ENCODE measurements around the gene DLGAP5. TPM values are rescaled to one million over a fixed set of nuclear protein-coding genes. Genes with fewer than 3 reads are reported as not detected.

Gene DLGAP5, protein sequence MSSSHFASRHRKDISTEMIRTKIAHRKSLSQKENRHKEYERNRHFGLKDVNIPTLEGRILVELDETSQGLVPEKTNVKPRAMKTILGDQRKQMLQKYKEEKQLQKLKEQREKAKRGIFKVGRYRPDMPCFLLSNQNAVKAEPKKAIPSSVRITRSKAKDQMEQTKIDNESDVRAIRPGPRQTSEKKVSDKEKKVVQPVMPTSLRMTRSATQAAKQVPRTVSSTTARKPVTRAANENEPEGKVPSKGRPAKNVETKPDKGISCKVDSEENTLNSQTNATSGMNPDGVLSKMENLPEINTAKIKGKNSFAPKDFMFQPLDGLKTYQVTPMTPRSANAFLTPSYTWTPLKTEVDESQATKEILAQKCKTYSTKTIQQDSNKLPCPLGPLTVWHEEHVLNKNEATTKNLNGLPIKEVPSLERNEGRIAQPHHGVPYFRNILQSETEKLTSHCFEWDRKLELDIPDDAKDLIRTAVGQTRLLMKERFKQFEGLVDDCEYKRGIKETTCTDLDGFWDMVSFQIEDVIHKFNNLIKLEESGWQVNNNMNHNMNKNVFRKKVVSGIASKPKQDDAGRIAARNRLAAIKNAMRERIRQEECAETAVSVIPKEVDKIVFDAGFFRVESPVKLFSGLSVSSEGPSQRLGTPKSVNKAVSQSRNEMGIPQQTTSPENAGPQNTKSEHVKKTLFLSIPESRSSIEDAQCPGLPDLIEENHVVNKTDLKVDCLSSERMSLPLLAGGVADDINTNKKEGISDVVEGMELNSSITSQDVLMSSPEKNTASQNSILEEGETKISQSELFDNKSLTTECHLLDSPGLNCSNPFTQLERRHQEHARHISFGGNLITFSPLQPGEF
- total RNA-seq (2014; rRNA removed; shearing (Covaris generic)), result 60.1 and 74.7 TPM in 2 replicates

DNA sequence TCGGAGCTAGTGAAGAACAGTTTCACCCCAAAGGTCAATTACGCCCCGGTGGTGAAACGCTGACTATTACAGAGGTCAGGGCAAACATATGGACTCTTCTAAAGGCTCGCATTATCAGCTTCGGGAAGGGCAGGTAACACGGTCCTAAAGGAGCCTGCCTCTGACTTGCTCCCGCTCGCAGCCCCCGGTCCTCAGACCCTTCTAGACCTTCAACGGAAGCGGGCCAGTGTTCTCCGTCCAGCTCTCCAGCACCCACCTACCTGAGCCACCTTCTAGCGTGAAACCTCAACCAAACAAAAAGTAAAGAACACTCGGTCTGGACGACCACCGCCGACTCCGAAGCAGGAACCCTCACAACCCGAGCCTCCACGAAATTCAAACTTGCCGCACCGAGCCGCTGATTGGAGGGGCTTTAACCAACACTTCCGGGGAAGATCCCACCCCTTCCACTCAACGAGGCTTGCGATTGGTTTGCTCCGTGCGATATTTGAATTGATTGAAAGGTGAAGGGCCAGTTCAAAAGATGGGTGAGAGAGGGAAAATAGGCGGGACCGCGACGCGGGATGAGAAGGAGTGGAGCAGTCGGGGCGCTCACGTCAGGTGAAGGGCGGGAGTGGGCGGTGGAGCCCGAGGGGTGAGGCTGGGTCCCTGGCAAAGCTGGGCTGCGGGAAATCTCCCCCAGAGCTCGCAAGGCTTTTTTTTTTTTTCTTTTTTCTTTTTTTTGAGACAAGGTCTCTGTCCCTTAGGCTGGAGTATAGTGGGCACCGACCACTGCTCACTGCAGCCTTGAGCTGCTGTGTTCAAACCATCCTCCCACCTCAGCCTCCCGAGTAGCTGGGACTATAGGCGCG lies at the start of gene DLGAP5:
Gene DLGAP5, minus strand, starts transcription at position 383 of the 851 bp plus-strand sequence. CDS start 2,406 bp downstream, outside the sequence.
- DNase-seq (ENCODE audit: low spot score), result peak; percentile 96

- no peak for DNase-seq (ENCODE audit: low spot score)
Observed at GRCh38 chr14:55240526-55241178, 49.3 kb upstream of the DLGAP5 start.

DNA sequence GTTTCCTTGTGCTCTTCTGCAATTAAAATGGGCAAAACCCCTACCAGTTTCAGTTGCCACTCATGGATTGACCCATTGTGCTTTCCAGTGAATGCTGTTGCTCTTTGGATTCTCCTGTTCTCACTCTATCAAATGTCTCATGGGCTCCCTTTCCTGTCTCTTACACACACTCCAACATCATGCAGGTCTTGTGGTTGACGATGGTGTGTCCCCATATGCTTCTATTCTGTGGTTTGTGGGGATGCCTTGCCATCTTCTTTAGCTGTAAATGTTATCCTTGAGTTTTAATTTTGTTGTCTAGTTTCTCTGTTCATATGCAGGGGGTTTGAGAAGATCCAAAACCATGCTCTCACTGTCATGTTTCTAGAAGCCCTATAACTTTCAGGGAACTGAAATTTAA lies 47.9 kb upstream of the DLGAP5 start:
- no peak for DNase-seq (ENCODE audit: low spot score)

DNA sequence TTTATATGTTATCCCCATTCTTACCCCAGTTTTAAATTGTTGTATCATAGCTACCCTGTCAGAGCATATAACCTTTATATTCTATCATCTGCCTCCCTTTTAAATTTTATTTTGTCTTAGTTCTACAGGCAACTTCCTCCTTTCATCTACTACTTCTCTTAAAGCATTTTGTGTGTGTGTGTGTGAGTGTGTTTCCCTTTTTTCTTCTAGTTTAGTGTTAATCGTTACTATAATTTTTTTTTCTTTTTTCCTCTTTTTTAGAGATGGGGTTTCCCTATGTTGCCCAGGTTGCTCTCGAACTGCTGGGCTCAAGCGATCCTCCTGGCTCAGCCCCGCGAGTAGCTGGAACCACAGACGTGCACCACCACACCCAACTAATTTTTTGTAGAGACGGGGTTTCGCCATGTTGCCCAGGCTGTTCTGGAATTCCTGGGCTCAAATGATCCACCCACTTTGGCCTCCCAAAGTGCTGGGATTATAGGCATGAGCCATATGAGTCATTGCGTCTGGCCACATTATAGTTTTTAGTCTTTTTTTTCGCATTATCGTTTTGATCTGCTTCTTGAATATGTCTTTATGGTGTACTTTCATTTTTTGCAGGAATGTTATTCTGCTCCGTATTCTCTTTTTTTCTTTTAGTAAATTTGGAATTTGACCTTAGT lies 46.8 kb upstream of the DLGAP5 start:
- DNase-seq (ENCODE audit: low spot score), result no peak

- DNase-seq (ENCODE audit: low spot score), result no peak
Observed at GRCh38 chr14:55233591-55233990, 42.2 kb upstream of the DLGAP5 start.

DNA sequence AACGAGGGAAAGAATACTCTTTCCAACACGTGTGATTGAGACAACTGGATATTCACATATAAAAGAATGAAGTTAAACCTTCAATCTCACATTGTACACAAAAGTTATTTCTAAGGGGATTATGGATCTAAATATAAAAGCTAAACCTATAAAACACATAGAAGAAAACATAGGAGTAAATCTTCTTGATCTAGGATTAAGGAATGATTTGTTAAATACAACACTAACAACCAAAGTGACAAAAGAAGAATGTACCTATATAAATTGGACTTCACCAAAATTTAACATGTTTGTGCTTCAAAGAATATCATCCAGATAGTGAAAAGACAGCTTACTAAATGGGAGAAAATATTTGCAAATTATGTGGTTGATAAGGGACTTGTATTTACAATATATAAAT lies 36.9 kb upstream of the DLGAP5 start:
- no peak for DNase-seq (ENCODE audit: low spot score)

- no peak for DNase-seq (ENCODE audit: low spot score)
Observed at GRCh38 chr14:55223364-55223763, 32.0 kb upstream of the DLGAP5 start.

DNA sequence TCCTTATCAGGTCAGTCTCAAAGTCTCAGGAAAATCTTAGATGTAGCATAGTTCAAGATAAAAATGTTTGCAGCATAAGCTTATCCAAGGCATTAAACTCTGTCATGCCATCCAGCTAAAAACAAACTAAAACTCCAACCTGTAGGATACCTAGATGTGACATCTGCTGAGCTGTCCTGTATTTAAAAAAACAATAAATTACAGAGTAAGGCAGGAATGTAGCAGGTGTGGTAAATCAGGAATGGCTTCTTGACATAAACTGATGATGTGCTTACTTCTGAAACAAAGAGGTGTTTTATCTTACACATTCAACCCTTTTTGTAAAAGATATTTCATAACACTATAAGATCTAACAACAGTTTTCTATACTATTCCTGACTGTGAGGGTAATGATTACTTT lies 30.6 kb upstream of the DLGAP5 start:
- no peak for DNase-seq (ENCODE audit: low spot score)

DNA sequence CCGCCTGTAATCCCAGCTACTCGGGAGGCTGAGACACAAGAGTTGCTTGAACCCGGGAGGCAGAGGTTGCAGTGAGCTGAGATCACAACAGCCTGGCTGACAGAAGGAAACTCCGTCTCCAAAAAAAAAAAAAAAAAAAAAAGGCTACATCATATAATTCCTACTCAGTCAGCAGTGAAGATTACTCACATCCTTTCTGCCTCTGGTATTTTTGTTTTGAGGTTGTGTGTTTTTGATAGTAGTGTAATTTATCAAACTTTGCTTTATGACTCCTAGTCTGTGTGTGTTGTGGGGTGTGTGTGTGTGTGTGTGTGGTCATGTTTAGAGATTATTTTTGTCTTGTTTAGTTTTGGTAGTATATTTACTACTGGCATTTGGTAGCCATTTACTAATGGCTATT lies 29.8 kb upstream of the DLGAP5 start:
- peak; percentile 54 for DNase-seq (ENCODE audit: low spot score)

GRCh38 chr14:55220230-55220629 lies 28.8 kb upstream of the DLGAP5 start:
- no peak for DNase-seq (ENCODE audit: low spot score)

- DNase-seq (ENCODE audit: low spot score), result no peak
Observed at GRCh38 chr14:55212634-55213033, 21.2 kb upstream of the DLGAP5 start.

- DNase-seq (ENCODE audit: low spot score), result no peak
Observed at GRCh38 chr14:55207832-55208231, 16.4 kb upstream of the DLGAP5 start.

DNA sequence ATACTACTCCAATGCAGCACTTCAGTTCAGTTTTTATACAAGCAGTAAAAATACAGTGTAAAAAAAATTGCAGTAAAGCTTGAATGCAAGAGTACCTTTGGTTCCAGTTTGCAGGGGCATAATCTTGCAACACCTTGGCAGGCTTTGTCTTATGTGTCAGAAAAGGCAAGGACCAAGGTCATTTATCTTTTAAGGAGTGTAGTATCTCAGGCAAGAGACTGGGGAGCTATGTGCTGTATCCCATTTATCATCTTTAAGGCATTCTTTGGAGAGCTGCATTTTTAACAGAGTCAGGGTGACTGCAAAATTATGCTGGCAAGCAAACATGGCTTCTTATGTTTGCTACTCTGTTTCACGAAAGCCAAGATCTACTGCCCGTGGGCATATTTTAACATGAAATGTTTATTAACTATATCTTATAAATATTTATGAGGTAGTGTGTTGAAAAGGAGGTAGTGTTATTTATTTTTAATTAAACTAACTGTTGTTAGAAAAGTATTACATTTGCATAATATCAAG lies 14.8 kb upstream of the DLGAP5 start:
- DNase-seq (ENCODE audit: low spot score), result no peak

DNA sequence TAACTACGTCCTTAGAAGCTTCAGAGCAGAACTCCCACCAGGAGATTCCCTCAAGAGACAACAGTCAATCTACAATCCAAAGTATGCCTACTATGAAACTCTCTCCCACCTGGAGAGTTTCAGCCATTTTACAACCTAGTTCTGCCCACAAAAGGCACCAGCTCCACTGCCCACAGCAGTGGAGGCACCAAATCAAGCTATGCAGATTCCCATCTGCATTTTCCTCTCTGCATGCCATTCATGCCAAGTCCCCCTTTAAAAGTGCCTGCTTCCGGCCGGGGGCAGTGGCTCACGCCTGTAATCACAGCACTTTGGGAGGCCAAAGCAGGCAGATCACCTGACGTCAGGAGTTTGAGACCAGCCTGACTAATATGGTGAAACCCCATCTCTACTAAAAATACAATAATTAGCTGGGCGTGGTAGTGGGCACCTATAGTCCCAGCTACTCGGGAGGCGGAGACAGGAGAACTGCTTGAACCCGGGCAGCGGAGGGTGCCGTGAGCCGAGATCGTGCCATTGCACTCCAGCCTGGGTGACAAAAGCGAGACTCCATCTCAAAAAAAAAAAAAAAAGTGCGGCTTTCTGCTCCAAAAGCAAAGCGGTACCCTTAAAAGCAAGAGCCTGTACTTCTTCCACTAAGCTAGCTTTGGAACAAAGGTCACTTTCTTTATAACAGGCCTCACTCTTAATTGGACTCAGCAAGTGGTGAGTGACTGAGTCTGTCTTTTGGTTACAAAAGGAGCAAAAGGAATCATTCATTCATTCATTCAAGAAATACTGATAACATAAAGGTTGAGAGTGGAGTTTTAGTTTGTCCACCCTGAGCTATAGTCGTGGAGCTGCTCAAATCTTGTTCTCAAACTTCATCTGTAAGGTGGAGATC lies 10.1 kb upstream of the DLGAP5 start:
- no peak for DNase-seq (ENCODE audit: low spot score)

DNA sequence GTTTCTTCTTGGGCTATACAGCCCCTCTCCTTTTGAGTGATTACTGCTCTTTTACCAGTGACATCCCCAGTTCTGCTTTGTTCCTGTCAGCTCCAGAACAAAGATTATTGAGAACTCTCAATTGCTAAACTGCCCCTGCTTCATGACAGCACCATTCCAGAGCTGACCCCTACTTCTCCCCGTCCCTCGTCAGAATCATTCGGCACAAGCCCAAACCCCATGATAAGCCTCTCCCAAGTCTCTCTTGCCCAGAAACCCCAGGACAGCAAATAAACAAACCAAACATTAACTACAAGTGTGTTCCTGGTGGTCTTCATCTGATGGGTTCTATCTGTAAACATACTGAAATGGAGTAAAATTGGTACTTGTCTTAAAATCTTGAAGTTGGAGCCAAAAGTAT lies 9.3 kb upstream of the DLGAP5 start:
- DNase-seq (ENCODE audit: low spot score), result no peak

GRCh38 chr14:55198749-55199148 lies 7.4 kb upstream of the DLGAP5 start:
- no peak for DNase-seq (ENCODE audit: low spot score)

- no peak for DNase-seq (ENCODE audit: low spot score)
Observed at GRCh38 chr14:55194656-55195355, 3.4 kb upstream of the DLGAP5 start.

- DNase-seq (ENCODE audit: low spot score), result no peak
Observed at GRCh38 chr14:55192054-55192621, 753 bp upstream of the DLGAP5 start.

- no peak for DNase-seq (ENCODE audit: low spot score)
Observed at GRCh38 chr14:55190906-55191202, 531 bp downstream of the DLGAP5 start.

Measured in H4 (cell line).